HG03558 (cell line): ENCODE results near the gene MUCL1.

Experiments used
- ATAC-seq: cut with Tn5 transposase; IDR thresholded peaks from one replicate; pipeline ENCODE4 v1.9.1; 2021; ENCODE audit warnings: moderate number of reproducible peaks; ENCODE audit not compliant: unreplicated experiment; ENCODE audit errors: extremely low read depth

Gene MUCL1

GRCh38 chr12:54890339-54890738, 36.0 kb downstream of the MUCL1 start:
- no peak for ATAC-seq

GRCh38 chr12:54891717-54892478, 37.6 kb downstream of the MUCL1 start:
- ATAC-seq, result no peak
